NCI-H2107 treated with DMSO at 0.1 percent for 48 hours (cell line): ENCODE measurements around the gene STMP1.
"Not testable (repeated sequence)": the region's sequence is repeated elsewhere in the genome, so short reads cannot be mapped to it uniquely, and the experiment has no call there.

Experiments
- DNase-seq: peaks from one replicate; lab custom pipeline; 2025; ENCODE audit not compliant: unreplicated experiment; lab: John Stamatoyannopoulos, UW

STMP1 gene

DNA sequence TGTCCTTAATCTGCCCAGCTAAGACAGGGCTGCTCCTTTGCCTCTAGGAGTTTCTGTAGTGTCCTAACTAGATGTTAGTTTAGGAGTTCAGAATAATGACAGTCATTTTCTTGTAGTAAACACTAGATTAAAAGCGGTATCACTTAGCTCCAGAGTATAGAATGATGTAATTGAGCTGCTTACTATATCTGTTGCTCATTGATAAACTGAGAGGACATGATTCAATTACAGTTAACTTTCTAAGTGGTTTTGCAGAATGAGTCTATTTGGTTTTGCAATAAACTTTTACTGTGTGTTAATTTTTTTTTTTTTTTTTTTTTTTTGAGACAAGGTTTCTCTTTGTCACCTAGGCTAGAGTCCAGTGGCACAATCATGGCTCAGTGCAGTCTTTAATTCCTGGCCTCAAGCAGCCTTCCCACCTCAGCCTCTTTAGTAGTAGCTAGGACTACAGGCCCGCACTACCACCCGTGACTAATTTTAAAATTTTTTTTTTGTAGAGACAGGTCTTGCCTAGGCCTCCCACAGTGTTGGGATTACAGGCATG, 1.8 kb downstream of the STMP1 start:
- no peak for DNase-seq

DNA sequence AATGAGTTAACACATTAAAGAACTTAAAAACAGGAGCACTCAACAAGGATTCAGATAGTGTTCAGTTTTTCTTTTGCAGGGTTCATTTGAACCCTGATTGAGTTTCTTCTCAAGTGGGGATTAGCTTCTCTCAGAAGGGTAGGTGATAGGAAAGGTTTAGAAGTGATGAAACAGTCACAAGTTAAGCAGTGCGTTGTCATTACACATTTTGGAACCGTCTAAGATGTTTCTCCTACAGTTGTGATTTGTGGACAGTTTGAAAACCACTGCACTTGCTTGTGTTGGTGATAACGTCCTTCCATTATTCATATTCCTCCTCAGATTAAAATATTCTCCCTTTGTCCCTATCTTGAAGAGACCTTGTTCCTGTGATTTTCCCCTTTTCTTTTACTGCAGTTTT, 2.7 kb downstream of the STMP1 start:
- DNase-seq = no peak

DNA sequence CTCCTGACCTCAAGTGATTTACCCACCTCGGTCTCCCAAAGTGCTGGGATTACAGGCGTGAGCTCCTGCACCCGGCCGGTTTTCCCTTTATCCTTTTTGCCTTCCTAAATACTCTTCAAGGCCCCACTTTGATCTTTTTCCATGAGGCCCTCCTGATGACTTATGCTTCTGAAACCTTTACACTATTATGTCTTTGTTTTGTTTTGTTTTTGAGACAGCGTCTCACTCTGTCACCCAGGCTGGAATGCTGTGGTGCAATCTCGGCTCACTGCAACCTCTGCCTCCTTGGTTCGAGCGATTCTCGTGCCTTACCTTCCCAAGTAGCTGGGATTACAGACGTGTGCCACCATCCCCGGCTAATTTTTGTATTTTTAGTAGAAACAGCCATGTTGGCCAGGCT, 3.8 kb downstream of the STMP1 start:
- no peak for DNase-seq

DNA sequence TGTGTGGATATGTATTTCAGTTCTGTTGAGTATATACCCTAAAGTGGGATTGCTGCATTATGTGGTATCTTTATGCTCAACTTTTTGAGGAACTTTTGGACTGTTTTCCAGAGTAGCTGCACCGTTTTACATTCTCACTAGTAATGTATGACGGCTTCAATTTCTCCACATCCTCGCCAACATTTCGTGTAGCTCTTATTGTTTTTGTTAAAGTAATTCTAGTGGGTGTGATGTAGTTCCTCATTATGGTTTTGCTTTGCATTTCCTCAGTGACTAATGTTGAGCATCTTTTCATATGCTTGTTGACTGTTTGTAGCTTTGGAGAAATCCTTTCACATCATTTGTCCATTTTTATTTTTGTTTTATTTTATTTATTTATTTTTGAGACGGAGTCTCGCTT, 4.5 kb downstream of the STMP1 start:
- DNase-seq = no peak

DNA sequence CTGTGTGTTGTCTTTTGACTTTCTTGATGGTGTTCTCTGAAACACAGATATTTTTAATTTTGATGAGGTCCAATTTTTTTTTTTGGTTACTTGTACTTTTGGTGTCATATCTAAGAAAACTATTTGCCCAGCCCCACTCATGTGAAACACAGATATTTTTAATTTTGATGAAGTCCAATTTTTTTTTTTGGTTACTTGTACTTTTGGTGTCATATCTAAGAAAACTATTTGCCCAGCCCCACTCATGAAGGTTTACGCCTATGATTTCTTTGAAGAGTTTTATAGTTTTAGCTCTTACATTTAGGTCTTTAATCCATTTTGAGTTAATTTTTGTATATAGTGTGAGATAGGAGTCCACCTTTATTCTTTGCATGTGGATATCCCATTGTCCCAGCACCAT, 5.3 kb downstream of the STMP1 start:
- not testable (repeated sequence) for DNase-seq

DNA sequence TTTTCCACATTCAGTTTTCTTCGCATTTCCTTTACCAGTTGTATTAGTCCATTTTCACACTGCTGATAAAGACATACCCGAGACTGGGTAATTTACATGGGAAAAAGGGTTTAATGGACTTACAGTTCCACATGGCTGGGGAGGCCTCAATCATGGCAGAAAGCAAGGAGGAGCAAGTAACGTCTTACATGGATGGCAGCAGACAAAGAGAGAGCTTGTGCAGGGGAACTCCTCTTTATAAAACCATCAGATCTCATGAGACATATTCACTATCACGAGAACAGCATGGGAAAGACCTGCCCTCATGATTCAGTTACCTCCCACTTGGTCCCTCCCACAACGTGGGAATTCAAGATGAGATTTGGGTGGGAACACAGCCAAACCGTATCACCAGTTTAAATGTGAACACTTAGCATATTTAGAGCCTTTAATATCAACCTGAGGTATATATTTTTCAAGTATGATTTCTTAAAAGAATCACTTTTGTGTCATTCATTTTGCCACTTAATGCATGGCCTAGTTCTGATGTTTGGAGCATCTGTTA, 6.6 kb downstream of the STMP1 start:
- DNase-seq = not testable (repeated sequence)

DNA sequence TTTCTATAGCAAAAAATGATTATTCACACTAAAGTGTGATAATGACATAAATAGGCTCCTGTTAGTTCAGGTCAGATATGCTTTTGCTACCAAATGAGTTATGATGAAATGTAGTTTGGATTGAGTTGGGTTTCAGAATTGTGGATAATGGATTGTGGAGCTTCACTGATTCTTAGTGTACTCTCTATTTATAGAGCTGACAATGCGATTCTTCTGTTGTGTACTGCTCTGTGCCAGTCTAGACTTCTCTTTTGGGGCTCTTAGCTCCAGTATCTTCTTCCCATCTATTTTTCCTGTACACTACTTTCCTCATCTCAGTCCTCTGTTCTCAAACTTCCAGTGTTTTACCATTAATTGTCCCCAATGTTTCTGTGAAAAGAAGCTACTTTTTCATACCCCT, 7.5 kb downstream of the STMP1 start:
- DNase-seq = no peak

DNA sequence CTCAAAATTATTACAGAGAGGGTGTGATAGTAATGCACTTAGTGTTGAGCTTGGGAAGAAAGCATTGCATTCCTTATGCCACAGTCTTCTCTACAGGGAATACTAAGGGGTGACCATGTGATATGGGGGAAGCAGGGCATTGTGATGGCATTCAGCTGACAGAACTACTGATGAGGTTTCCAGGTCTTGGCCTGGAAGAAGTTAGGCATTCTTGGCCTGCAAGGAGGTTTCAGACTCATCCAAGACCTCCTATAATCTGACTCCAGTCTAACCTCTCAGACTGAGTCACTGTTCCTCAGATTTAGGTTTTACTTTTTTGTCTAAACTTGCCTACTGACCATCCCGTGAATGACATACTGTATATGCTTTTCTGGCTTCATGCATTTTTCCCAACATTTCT, 7.9 kb downstream of the STMP1 start:
- DNase-seq = no peak

DNA sequence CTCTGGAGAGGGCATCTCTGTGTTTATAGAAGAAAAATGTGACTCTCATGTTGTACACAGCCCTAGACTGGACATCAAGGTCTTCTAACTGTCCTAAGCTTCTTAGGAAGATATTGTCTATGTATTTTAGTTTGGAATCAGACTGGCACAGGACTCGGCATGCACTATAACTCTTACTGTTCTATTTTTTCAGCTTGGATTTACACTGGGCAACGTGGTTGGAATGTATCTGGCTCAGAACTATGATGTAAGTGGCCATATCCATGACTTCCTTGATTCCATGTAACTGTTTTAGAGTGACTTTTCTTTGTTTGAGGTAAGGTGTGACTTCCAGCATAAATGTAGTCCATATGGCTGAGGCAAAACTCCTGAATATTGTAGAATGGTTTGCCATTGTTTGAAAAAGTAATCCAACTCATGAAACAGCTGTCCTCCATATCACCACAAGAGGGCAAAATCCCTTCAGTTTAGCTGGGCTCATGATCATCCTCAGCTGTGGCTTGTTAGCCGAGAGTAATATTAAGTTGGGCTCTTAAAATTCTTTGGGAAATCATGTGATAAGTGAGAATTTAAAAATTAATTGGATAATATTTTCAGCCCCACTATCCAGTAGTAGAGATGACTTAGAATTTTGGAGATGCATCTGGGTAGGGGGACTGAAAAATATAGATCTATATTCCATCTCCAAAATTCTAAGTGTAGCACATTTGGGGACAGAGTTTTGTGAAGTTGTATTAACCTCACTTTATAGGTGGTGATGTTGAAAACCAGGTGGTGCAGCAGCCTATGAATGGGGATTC, 10.4 kb downstream of the STMP1 start:
- DNase-seq = peak; percentile 83

DNA sequence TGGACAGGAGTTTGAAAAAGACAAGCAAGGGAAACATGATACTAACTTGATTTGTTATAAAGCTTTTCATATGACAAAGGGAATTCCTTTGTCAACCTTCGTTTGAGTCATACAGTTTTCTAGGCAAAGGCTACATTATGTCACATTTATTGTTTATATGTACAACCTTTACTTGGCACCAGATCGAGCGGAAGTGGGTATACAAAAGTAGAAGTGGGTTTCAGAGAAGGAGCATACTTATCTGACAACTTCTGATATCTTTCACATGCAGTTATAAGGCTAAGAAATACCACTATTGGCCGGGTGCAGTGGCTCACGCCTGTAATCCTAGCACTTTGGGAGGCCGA, 11.0 kb downstream of the STMP1 start:
- peak; percentile 30 for DNase-seq

DNA sequence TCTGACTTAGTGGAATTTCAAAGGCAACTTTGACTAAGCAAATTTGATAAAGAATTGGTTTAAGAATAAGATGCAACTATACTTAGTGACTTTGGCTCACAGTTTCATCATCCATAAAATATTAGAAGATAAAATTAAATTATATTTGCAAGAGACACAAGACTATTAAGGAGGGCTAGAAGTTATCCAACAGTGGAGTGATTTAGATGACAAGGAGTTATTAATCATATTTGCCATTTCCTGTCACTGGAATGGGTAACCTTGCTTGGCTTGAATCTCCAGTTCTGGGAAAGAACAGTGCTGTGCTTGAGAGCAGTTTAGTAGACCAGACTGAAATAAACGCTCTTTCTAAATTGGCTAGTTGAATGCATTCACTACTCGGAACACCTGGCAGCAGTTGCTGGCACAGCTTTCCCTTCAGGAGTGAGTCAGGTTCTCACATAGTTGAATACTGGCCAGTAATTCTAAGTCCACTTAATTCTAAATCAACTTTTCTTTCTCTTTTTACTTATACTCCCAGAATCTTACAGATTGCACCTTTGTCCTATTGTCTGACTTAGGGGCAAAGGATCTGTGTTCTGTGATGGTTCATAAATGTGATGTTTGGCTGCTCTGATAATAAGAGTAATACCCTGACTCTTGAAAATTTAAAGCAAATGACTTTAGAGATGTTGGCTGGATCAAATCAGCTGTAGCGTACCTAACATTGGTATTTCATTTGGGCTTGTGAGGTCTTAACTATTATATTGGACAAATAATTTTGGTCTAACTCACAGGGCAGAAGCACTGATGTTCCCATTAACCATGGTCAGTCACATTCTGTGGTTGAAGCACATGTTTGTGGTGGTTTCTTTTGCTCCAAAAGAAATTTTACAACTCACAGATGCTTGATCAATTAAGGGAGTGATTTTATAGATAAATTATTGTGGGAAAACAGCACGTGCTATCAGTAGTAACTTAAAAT, 16.6 kb downstream of the STMP1 start:
- peak; percentile 31 for DNase-seq

DNA sequence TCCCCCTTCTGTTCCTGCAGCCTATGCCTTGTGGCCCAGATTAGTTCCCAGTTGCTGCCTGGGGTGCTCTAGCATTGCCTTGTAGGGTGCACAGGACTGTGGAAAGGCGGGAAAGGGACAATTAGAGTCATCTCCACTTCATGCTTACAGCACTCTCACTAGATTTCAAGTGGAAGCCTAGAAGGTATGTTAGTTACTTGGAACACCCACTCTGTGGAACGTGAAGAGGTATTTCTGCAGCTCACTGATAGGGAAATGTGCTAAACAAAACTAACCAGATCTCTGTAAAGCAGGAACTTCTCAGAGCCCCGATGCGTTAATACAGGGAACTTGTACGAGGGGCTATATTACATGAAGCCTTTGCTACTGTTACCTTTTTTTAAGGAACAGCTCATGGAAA, 19.4 kb downstream of the STMP1 start:
- DNase-seq = no peak

DNA sequence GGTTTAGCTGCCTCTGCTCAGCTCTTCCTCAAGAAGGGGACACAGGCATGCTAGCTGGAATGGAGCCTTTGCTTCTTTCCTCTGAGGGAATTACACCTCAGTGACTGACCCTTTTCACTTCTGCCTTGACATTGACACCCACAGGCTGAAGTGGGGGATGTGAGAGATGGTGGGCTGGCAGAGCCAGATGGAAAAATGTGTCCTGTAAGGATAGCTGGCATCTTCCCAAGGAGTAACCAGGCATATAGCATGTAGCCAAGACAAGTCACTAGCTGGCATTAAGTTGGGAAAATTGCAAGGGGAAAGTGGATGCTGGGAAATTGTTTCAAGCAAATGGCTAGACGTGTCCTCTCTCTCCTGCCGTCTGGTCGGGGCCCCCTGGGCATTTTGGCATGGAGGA, 19.9 kb downstream of the STMP1 start:
- DNase-seq = no peak

DNA sequence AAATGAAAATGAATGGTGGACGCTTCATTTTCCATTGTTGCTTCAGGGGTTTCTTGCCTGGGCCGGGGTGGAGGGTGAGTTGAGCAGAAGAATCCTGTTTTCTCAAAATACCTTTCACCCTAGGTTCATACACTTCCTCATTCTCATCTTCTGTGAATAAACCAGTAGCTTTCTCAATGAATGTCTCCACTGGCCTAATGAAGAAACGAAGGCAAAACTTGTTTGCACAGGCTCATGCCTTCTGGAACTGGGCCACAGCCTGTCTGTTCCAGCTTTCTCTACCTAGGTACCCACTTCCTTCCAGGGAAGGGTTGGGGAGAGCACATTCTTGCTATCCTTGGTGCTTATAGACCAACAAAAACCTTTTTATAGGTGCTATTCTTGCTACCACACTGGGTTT, 21.3 kb downstream of the STMP1 start:
- no peak for DNase-seq

DNA sequence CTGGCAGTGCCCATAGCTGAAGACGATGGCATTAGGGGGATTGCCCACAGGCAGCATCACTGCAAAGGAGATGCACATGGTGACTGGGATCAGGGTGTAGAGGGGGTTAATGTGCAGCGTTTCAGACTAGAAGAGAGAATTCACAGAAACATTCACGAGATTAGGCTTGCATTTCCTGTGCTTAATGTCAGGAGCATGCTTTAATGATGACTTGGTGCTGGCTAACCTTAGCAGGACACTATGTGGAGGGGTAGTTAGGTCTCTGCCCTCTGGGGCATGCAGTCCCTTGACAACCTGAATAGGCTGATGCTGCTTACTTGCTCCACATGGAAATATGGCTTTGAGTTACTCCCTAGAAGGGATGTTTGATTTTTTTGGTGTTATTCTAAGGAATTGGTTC, 21.8 kb downstream of the STMP1 start:
- DNase-seq = no peak

DNA sequence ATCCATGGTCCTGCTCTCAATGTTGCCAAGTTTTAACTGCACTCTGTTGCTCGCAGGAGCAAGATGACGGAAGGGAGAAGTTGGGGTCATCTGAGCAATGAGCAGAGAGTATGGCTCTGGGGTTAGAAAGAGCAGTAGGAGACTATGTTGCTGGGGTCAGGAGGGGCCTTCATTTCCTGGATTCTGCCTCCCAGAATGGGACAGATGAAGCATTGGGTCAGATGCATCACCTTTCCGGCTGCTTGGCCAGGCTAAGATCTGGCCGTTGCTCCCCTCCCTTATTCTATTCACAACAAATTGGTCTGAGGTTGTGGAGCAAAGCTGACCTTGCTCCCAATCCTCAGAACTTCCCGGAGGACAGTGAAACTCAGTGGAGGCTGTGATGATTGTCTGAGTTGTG, 22.4 kb downstream of the STMP1 start:
- no peak for DNase-seq

DNA sequence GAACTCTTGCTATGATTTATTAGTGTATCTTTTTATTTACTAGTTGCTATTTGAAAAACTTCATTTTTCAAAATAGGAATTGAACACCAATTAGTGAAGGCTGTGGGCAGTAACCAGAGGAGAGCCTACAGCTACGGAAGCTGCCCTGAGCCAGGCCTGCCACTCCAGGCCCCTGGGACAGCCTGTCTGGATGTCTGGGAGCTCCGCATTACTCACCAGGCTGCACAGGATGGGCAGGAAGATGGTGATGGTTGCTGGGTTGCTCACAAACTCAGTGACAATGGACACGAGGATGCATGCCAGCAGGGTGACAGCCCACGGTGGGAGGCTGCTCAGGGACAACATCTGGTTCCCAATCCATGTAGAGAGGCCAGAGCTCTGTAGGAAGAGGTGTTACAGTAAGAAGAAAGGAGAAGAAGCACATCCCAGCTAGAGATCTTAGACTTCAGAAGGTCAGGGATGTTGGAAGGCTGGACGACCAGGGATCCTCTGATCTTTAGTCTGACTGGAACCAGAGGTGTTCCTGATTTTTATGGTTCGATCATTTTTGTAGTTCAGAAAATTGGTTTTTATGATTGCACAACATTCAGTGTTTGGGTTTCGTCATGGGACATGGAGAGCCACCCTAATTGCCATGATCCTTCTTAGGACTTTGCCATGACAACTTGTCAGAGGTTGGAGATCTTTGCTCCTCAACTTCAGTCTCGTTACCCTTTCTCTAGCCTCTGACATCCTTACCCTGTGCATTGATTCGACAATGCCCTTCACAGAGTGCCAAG, 23.2 kb downstream of the STMP1 start:
- no peak for DNase-seq

DNA sequence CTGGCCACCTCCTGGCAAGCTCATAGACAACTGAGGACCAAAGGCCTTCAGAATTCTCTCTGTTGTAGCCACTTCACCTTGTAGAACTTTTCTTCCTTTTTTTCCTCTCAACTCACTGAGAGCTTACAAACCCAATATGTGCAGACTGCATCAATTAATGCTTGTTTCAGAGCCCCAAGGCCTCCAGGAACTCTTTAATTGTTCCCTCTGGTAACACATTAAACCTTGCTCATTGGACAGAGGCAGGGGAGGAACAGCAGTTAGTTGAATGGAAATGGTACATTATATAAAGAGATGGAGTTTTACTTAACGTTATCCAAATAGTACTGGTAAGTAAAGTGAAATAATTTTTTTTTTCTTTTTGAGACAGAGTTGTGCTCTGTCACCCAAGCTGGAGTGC, 25.2 kb downstream of the STMP1 start:
- DNase-seq = no peak

DNA sequence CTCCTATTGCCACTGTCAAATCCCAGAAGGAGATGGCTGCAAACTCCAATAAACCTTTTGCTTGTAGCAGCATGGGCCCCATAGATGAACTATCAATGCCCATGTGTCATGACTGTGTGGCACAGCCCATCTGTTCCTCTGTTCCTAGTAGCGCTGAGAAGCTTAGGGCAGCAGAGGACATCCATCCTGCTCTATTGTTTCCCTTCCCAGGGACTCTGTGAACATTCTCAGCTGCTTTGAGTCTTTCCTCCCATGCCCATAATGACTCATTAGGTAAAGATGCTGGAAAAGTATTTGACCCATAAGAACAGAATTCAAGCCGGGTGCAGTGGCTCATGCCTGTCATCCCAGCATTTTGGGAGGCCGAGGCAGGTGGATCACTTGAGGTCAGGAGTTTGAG, 28.3 kb downstream of the STMP1 start:
- DNase-seq = no peak

DNA sequence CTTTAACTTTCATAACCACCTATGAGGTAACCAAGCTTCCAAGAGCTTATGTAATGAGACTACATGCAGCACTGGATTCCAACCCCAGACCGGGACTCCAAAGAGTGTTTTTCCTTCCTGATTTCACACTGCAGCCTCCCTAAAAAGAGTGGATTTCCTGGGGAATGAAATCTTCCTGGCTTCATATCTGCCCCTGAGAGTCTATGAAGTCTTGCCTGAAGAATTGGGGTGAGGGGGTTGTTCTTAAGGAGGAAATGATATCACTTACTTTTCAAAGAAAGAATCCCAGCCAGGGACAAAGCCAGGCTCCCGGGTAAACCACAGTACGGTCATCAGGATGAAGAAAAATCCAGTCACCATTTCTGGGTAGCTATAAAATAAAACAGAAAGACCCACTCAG, 29.7 kb downstream of the STMP1 start:
- DNase-seq = no peak

DNA sequence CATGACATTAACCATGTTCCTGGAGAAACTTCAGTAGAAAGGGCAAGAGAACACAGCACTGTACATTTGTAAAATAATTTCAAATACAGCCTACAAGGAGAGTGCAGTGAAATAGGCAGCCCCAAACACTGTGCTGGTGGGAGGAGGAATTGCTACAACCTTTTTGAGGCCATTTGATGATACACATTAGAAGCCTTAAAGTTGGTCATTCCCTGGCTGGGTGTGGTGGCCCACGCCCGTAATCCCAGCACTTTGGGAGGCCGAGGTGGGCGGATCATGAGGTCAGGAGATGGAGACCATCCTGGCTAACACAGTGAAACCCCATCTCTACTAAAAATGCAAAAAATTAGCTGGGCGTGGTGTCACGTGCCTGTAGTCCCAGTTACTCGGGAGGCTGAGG, 30.3 kb downstream of the STMP1 start:
- not testable (repeated sequence) for DNase-seq
